Right lung (tissue), 5 donors: Measurements from ENCODE around the gene SART3. TPM values are rescaled to one million over a fixed set of nuclear protein-coding genes. Genes with fewer than 3 reads are reported as not detected.
"Not testable (repeated sequence)": the region's sequence is repeated elsewhere in the genome, so short reads cannot be mapped to it uniquely, and the experiment has no call there.

Experiments
- DNase-seq, 2 donors: peaks; one replicate each; pipeline ENCODE4 v3.0.0-alpha.2; 2013
- polyA plus RNA-seq, 5 donors: library from polyadenylated mRNA; unstranded; fragments of 120-200 nt; gene quantifications; one replicate each; pipeline versions ENCODE4 v1.2.1 to v1.2.3, GENCODE V29; 2013; ENCODE audit warnings: inconsistent platforms in 1 of 5, low replicate concordance in 1 of 5; ENCODE audit not compliant: insufficient read length in 5 of 5, insufficient read depth in 1 of 5

The SART3 gene
- polyA plus RNA-seq, 5 donors: 53.3 to 78.7 (median 61.3) TPM

GRCh38 chr12:108495823-108496579 lies 65.0 kb downstream of the SART3 start:
- DNase-seq: no peak

DNA sequence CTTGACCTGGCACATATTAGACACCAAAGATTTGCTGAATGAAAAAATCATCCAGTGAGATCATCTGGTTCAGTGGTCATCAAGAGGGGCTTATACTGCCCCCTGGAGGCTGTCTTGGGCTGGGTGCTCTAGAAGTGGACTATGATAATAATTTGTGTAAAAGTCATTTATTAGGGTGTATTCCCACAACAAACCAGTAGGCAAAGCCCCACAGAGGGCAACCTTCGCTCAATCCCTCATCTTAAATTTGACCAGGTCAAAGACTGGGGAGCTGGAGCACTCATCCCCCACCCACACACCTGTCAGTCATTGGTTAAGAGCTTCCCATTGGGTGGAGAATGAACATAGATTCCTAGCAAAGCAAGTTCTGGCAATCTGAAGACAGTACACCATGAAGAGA lies 65.9 kb downstream of the SART3 start:
- DNase-seq: no peak

GRCh38 chr12:108491256-108491655 lies 69.7 kb downstream of the SART3 start:
- DNase-seq: no peak

- DNase-seq: not testable (repeated sequence)
Measured at GRCh38 chr12:108487029-108487428, 73.9 kb downstream of the SART3 start.

GRCh38 chr12:108485371-108485770 lies 75.6 kb downstream of the SART3 start:
- not testable (repeated sequence) for DNase-seq

DNA sequence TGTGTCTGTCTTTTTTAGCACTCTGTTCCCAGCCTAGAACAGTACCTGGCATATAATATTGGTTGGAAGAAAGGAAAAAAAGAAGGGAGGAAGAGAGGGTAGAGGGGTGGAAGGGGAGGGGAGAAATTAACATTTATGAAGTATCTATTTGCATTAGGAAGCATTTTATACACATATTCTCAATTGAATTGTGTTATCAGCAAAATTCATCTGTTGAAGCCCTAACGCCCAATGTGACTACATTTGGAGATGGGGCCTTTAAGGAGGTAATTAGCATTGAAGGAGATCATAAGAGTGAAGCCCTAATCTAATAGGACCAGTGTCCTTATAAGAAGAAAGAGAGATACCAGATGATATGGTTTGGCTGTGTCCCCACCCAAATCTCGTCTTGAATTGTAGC lies 76.1 kb downstream of the SART3 start:
- no peak for DNase-seq

GRCh38 chr12:108484431-108484830 lies 76.5 kb downstream of the SART3 start:
- no peak for DNase-seq

DNA sequence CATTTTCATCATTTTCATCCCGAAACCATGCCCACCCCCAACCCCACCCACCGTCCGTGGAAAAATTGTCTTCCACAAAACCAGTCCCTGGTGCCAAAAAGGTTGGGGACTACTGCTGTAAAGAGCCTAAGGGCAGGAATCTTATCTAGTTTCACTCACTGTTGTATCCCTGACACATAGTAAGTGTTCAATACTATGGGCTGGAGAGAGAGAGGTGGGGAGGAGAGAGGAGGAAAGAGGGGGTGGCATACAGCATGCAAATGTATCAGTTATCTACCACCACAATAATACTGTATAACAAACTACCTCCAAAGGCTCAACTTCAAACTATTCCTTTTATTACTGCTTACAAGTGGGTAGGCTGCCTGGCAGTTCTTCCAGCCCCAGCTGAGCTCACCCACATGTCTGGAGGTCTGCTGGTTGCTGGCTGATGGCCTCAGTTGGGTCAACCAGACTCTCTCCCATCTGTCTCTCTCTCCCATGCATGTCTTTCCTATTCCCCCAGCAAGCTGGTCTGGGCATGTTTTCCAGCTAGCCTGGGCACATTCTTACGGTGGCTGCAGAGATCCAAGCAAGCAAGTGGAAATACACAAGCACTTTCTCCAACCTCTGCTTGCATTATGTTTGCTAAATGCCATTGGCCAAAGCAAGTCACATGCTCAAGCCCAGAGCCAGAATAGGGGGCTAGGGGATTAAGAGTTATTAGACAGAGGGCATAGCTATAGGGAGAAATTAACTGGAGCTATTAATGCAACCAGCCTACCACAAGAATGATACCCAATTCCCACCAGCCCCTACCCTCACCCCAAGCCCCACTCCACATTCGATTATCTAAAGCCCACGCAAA lies 77.5 kb downstream of the SART3 start:
- DNase-seq: no peak

- DNase-seq: no peak
Measured at GRCh38 chr12:108482717-108483212, 78.2 kb downstream of the SART3 start.

DNA sequence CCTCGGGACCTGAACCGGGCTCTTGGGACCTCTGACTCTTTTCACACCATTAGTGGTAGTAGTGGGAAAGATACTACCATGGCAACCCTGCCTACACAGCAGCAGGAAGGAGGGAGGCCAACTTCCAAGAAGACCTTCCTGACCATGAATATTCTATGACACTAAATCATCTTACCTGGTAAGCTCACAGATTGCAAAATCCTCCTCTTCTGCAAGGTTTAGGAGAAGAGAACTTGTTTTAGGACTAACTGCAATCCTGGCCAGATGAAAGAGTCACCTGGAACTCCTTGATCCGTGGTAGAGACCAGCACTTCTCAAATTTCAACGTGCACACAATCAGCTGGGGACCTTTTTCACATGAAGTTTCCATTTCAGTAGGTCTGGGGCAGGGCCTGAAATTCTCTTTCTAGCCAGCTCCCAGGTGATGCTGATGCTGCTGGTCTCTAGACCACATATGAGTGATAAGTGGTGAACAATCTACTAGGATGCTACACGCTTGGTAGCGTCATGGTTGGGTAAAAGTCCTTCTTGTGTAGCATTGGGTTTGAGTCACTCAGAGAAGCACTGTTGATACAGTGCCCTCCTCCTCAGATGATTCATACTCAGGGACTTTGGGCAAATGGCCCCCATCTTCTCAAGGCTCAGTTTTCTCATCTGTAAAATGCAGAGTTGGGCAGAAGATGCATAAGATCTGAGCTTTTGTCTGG lies 81.5 kb downstream of the SART3 start:
- no peak for DNase-seq

GRCh38 chr12:108478611-108479206 lies 82.3 kb downstream of the SART3 start:
- no peak for DNase-seq

DNA sequence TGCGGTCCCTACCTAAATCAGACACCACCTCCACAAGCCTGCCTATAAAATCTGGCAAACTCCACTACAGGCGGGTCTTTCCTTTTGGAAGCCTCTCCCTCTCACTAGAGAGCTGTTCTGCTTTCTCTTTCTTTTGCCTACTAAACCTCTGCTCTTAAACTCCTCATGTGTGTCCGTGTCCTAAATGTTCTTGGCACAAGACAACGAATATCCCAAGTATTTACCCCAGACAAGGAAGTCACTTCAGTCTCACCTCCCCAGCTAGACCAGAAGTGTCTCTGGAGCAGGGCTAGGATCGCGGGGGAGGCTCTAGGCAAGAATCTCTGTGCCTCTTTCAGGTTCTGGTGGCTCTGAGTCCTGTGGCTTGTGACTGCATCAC lies 83.1 kb downstream of the SART3 start:
- no peak for DNase-seq

DNA sequence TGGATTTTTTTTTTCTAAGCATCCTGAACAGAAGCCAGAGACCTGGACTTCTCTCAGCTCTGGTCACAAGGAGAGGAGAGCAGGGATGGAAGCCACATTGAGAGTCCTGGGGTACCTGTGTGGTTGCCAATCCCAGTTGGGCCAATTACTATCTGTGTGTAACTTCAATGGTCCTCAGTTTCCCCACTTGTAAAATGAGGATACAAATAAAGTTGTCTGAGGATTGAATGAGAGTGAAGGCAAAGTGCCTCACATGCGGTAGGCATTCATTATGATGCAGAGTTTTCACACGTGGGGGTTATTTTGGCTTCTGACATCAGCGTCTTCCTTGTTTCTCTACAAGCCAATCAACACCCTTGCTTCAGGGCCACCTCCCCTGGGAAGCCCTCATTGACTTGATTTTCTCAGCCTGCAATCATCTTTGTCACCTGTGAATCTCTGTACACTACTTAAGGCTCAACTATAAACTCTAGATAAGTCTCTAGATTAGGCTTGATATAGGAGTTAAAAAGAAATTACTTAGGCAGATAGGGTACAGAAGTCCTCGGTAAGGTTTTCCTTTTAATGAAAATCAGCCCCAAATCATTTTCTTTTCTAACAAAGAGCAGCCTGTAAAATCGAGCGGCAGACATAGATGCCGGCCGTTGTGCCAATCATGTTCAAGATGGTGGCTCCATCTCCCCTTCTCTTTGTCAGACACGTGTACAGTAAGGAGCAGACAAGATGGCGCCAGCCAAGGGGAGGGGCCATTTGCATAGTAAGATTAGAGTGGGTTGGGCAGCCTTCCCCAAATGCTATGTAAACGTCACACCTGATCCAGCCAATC lies 83.7 kb downstream of the SART3 start:
- DNase-seq: no peak

GRCh38 chr12:108475396-108475795 lies 85.6 kb downstream of the SART3 start:
- DNase-seq: no peak

GRCh38 chr12:108473400-108474055 lies 87.4 kb downstream of the SART3 start:
- DNase-seq: no peak

Other genes starting within 250 kb of the SART3 start
- gene CMKLR1, start 221.9 kb downstream of the SART3 start, polyA plus RNA-seq: 10 to 100 TPM; 10.1 to 13.5 (median 12.7) TPM
- 1 to 10 TPM; 2.3 to 3.1 (median 2.8) TPM for gene FICD, start 45.9 kb downstream of the SART3 start, polyA plus RNA-seq
- gene ISCU, start 1.4 kb upstream of the SART3 start, polyA plus RNA-seq: 10 to 100 TPM; 81.7 to 97.7 (median 86.5) TPM
- gene TMEM119, start 36.9 kb upstream of the SART3 start, polyA plus RNA-seq: 10 to 100 TPM; 33.1 to 55.5 (median 41.7) TPM
- gene SELPLG, start 72.7 kb upstream of the SART3 start, polyA plus RNA-seq: 1 to 10 TPM; 3.3 to 4.9 (median 4.0) TPM
- gene CORO1C, start 170.3 kb upstream of the SART3 start, polyA plus RNA-seq: 10 to 100 TPM; 61.8 to 95.3 (median 82.1) TPM